SH-SY5Y (cell line): Measurements from ENCODE around the gene EPHB2.

Source experiments
- GATA2 ChIP-seq: IDR thresholded peaks from 2 replicates; pipeline ENCODE4 v1.6.1; 2011; ENCODE audit warnings: mild to moderate bottlenecking, low read depth, low read length
- GATA3 ChIP-seq: IDR thresholded peaks from 2 replicates; pipeline ENCODE4 v1.6.1; 2011; ENCODE audit warnings: low read depth, mild to moderate bottlenecking, low read length, moderate library complexity

The EPHB2 gene

DNA sequence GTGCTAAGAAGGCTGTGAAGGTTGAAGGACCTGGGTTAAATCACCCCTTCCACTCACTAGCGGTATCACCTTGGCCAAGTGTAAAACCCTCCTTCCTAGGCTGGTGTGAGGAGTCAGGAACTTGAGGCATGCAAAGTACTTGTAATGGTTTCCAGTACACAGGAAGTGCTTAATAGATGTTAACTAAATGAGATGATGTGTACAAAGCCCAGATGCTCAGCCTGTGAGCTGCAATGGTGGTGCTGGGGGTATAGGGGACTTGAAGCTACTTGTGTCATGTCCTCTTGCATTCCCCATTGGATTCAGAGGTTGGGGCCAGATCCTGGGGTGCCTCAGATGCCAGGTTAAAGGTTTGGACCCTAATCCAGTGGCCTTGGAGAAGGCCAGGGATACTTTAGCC is 75.5 kb downstream of the EPHB2 start:
- TF ChIP-seq GATA3 = no peak
- TF ChIP-seq GATA2 = no peak

DNA sequence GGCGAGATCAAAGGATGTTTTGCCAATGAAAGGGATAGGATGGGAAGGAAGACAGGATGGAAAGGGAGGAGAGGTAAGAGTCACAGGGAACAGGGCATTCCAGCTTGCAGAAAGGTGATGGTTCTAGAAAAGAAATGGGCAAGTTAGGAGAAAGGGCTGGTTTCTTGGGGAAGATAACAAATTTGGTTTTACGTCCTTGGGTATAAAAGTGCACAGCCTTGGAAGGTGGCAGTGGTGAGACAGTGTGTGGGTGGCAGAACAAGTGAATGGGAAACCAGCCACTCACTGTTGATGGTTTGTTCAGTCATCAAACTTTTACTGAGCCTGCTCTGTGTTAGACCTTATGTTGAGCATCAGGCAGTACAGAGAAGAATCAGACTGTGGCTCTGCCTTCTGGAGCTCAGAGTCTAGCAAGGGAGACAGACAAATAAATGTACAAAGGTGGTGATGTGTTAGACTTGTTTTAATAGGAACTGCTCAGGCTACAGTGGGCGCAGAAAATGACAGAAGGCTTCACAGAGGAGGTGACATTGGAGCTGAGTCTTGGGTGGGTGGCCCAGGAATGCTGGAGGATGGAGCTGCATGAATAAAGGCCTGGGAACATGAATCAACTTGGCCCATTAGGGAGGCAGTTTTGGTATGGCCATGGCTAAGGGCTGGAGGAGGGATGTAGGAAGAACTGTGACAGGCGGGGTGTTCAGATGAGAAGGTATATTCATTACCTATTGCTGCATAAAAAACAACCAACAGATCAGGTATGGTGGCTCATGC is 76.3 kb downstream of the EPHB2 start:
- TF ChIP-seq GATA2 = no peak
- TF ChIP-seq GATA3 = no peak

DNA sequence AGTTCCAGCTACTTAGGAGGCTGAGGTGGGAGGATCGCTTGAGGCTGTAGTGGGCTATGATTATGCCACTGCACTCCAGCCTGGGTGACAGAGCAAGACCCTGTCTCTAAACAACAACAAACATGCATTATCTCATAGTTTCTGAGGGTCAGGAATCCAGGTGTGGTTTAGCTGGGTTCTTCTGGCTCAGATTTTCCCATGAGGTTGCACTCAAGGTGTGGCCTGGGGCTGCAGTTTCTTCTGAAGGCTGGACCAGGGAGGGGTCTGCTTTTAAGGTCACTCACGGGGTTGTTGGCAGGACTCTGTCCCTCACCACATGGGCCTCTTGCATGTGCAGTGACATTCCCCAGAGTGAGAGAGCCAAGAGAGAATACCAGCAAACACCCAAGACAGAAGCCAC is 77.0 kb downstream of the EPHB2 start:
- TF ChIP-seq GATA2 = no peak
- TF ChIP-seq GATA3 = no peak

DNA sequence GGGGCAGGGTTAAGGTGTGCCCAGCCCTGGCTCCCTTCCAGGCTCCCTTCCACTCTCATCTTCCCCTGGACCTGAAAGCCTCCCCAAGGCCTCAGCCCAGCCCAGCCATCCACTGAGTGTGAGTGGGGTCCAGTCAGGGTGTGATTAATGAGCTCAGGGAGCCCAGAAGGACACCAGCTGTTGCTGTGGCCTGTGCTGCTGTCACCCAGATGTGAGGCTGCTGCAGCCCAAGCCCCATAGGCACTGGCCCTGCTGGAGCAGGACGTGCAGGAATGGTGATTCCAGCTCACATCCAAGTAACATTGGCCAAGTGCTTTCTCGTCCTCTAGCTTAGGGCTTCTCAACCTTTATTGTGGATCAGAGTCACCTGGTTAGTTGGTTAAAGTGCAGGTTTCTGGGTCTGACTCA is 77.6 kb downstream of the EPHB2 start:
- TF ChIP-seq GATA3 (no peak), GATA2 (no peak)

DNA sequence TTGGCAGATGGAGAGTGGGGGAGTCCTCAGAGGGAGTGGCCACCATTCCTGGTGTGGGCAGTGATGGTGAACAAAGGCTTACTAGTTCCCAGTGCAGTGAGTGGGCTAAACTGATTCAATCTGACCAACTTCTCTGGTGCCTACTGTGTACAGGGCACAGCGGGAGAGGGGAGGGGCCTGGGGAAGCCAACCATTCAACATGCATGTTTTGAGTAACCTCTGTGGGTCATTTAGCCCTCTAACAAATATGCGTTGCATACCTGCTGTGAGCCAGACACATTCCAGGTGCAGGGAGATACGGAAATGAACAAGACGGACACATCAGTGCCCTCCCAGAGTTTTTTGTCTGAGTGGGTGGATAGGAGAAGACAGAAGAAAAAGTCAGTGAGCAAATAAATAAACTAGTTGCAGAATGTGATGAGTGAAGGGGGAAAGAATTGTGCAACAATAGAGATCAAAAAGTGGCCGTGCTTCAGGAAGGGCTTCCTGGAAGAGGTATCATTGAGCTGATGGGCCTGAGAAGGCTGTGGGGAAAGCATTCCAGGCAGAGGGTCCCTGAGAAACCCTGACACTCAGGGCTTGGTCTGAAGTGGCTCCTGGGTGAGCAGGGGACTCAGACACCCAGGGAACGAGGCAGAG is 78.8 kb downstream of the EPHB2 start:
- TF ChIP-seq GATA2 (no peak), GATA3 (no peak)

- peak; percentile 98 for TF ChIP-seq GATA2
- no peak; the same call in 1 of the 2 replicates for TF ChIP-seq GATA3
Observed at GRCh38 chr1:22790232-22791008, 79.8 kb downstream of the EPHB2 start.

- TF ChIP-seq GATA2 (no peak), GATA3 (no peak)
Observed at GRCh38 chr1:22791831-22792347, 81.2 kb downstream of the EPHB2 start.

- TF ChIP-seq GATA3 (no peak), GATA2 (no peak)
Observed at GRCh38 chr1:22792396-22793160, 81.9 kb downstream of the EPHB2 start.

GRCh38 chr1:22793647-22794046 is 83.0 kb downstream of the EPHB2 start:
- no peak for TF ChIP-seq GATA3
- no peak for TF ChIP-seq GATA2

DNA sequence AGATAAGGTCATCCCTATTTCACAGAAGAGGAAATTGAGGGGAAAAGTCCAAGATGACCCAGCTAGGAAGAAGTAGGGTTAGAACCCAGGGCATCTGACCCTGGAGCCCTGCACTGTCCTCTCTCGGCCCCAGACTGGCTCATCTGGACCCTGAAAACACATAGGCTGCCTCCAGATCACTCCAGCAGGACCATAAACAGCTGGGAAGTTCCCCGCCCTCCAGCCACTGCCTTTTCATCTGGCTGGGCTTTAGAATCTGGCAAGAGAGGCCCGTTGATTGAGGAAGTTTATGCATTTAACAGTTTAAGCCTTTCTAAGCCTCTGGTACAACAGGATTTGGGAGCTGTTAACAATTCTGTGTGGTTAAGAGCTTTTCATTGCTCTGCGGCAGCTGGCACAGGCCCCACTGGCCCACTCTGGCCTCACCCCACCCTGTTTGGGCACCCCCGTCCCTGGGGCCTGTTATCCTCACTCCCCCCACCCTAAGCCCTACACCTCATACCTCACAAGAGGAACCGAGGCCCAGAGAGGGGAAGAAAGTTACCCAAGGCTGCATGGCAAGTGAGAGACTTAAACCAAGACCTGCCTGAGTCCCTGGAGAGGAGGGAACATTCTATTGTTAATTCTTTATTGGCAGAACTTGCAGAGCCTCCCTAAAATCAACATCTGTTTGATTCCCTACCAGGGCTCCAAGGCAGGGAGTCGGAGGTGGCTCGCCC is 84.2 kb downstream of the EPHB2 start:
- TF ChIP-seq GATA3 = no peak
- TF ChIP-seq GATA2 = no peak

GRCh38 chr1:22795366-22795714 is 84.7 kb downstream of the EPHB2 start:
- TF ChIP-seq GATA3 (no peak), GATA2 (no peak)

- TF ChIP-seq GATA2 (no peak), GATA3 (no peak)
Observed at GRCh38 chr1:22796642-22797041, 86.0 kb downstream of the EPHB2 start.

GRCh38 chr1:22798083-22798482 is 87.4 kb downstream of the EPHB2 start:
- TF ChIP-seq GATA2 (no peak), GATA3 (no peak)

DNA sequence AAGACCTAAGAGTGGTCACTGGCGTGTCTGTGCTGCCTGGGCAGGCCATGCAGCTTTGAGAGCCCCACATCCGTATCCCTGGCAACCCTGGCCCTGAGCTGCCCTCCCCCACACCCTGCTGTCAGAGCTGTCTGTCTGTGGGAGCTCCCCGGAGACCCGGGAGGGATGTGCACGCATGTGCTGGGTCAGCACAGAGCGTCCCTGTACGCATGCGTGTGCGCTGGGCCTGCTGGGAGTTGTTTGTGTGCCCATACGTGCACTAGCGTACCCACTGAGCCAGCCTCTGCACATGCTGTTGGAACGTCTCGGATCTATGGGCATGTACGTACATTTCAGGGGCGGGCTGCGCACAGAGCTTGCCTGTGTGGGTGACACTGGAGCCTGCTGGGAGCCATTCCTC is 89.3 kb downstream of the EPHB2 start:
- no peak for TF ChIP-seq GATA3
- TF ChIP-seq GATA2 = no peak
